SK-N-SH treated with all-trans-retinoic acid at 6 μM for 48 hours (cell line): ENCODE data around the gene ZNF689.

Experiments used
- ATAC-seq: fragments of 200-7000 bp; cut with Tn5 transposase; 3 replicates; pipeline ENCODE4 v1.9.1; 2020; ENCODE audit warnings: mild to moderate bottlenecking, moderate library complexity
- ARNTL ChIP-seq: fragments of 450-650 bp; formaldehyde crosslinking; IDR thresholded peaks from 2 replicates; pipeline ENCODE4 v1.5.0; 2020; ENCODE audit warnings: low read depth, mild to moderate bottlenecking, moderate library complexity, borderline replicate concordance
- BACH2 ChIP-seq: fragments of 250-450 bp; sonication (Bioruptor Pico); IDR thresholded peaks from 2 replicates; pipeline ENCODE4 v1.9.0; 2021; ENCODE audit warnings: mild to moderate bottlenecking, borderline replicate concordance
- CREB5 ChIP-seq: fragments of 250-450 bp; sonication (Bioruptor Pico); IDR thresholded peaks from 2 replicates; pipeline ENCODE4 v1.5.1; 2020; ENCODE audit warnings: low read depth, mild to moderate bottlenecking, moderate library complexity
- CSDC2 ChIP-seq: fragments of 250-450 bp; sonication (Bioruptor Pico); IDR thresholded peaks from 2 replicates; pipeline ENCODE4 v1.5.0; 2020; ENCODE audit warnings: mild to moderate bottlenecking, moderate library complexity
- CSRNP3 ChIP-seq: fragments of 250-450 bp; sonication (Bioruptor Pico); IDR thresholded peaks from 2 replicates; pipeline ENCODE4 v1.5.1; 2021; ENCODE audit warnings: mild to moderate bottlenecking, moderate library complexity
- ESRRG ChIP-seq: fragments of 250-450 bp; sonication (Bioruptor Pico); IDR thresholded peaks from 2 replicates; pipeline ENCODE4 v1.6.1; 2021; ENCODE audit warnings: mild to moderate bottlenecking
- GLIS3 ChIP-seq: fragments of 250-450 bp; sonication (Bioruptor Pico); IDR thresholded peaks from 2 replicates; pipeline ENCODE4 v1.5.0; 2020; ENCODE audit warnings: mild to moderate bottlenecking, moderate library complexity
- ISL1 ChIP-seq: fragments of 250-450 bp; sonication (Bioruptor Pico); IDR thresholded peaks from 2 replicates; pipeline ENCODE4 v2.1.2; 2022; ENCODE audit warnings: mild to moderate bottlenecking, moderate library complexity
- OSR1 ChIP-seq: fragments of 250-450 bp; sonication (Bioruptor Pico); IDR thresholded peaks from 2 replicates; pipeline ENCODE4 v1.8.0; 2022; ENCODE audit warnings: moderate library complexity, mild to moderate bottlenecking, inconsistent platforms
- PATZ1 ChIP-seq: fragments of 250-450 bp; sonication (Bioruptor Pico); IDR thresholded peaks from 2 replicates; pipeline ENCODE4 v1.8.0; 2020; ENCODE audit warnings: mild to moderate bottlenecking, moderate library complexity, borderline replicate concordance
- POU6F1 ChIP-seq: fragments of 250-450 bp; sonication (Bioruptor Pico); IDR thresholded peaks from 2 replicates; pipeline ENCODE4 v1.8.0; 2021; ENCODE audit warnings: low read depth, mild to moderate bottlenecking, moderate library complexity, borderline replicate concordance
- PPARA ChIP-seq: fragments of 250-450 bp; sonication (Bioruptor Pico); IDR thresholded peaks from 2 replicates; pipeline ENCODE4 v1.5.0; 2020; ENCODE audit warnings: mild to moderate bottlenecking, borderline replicate concordance
- RARB ChIP-seq: fragments of 250-450 bp; sonication (Bioruptor Pico); IDR thresholded peaks from 2 replicates; pipeline ENCODE4 v1.8.0; 2021; ENCODE audit warnings: mild to moderate bottlenecking, moderate library complexity
- SNAI2 ChIP-seq: fragments of 250-450 bp; sonication (Bioruptor Pico); IDR thresholded peaks from 2 replicates; pipeline ENCODE4 v1.5.0; 2020; ENCODE audit warnings: mild to moderate bottlenecking, moderate library complexity
- TCF4 ChIP-seq: fragments of 250-450 bp; sonication (Bioruptor Pico); IDR thresholded peaks from 2 replicates; pipeline ENCODE4 v1.8.0; 2021; ENCODE audit warnings: mild to moderate bottlenecking, moderate library complexity, borderline replicate concordance
- TOX ChIP-seq: fragments of 250-450 bp; sonication (Bioruptor Pico); IDR thresholded peaks from 2 replicates; pipeline ENCODE4 v1.8.0; 2021; ENCODE audit warnings: mild to moderate bottlenecking, moderate library complexity, borderline replicate concordance
- ZC3H10 ChIP-seq: fragments of 250-450 bp; sonication (Bioruptor Pico); IDR thresholded peaks from 2 replicates; pipeline ENCODE4 v1.5.1; 2021; ENCODE audit warnings: mild to moderate bottlenecking, moderate library complexity
- ZFP3 ChIP-seq: fragments of 250-450 bp; sonication (Bioruptor Pico); IDR thresholded peaks from 2 replicates; pipeline ENCODE4 v1.5.0; 2020; ENCODE audit warnings: mild to moderate bottlenecking, moderate library complexity
- ZNF565 ChIP-seq: fragments of 450-650 bp; formaldehyde crosslinking; conservative IDR thresholded peaks from 2 replicates; pipeline ENCODE4 v1.5.0; 2020; ENCODE audit warnings: low read depth, mild to moderate bottlenecking, moderate library complexity
- ZNF70 ChIP-seq: fragments of 450-650 bp; formaldehyde crosslinking; IDR thresholded peaks from 2 replicates; pipeline ENCODE4 v1.5.0; 2020; ENCODE audit warnings: mild to moderate bottlenecking, moderate library complexity
- ZNF8 ChIP-seq: fragments of 450-650 bp; formaldehyde crosslinking; IDR thresholded peaks from 2 replicates; pipeline ENCODE4 v1.5.0; 2020; ENCODE audit warnings: mild to moderate bottlenecking, moderate library complexity

The ZNF689 gene

GRCh38 chr16:30620169-30620568 is 10.0 kb upstream of the ZNF689 start (continued):
- TF ChIP-seq CREB5 (CRISPR knock-in tag): no peak
- TF ChIP-seq, all 23 proteins: peak for 0

- no peak for ATAC-seq
- TF ChIP-seq OSR1 (no peak), BACH2 (CRISPR knock-in tag) (no peak), GLIS3 (CRISPR knock-in tag) (no peak), ZC3H10 (CRISPR knock-in tag) (no peak), ESRRG (no peak), ISL1 (CRISPR knock-in tag) (no peak), ZNF565 (CRISPR knock-in tag) (no peak), ZFP3 (no peak), PATZ1 (CRISPR knock-in tag) (no peak), TOX (CRISPR knock-in tag) (no peak), PPARA (CRISPR knock-in tag) (no peak), ARNTL (CRISPR knock-in tag) (no peak)
Measured at GRCh38 chr16:30619638-30620037, 9.4 kb upstream of the ZNF689 start.

GRCh38 chr16:30619202-30619601 is 9.0 kb upstream of the ZNF689 start:
- ATAC-seq: no peak
- no peak for TF ChIP-seq CSRNP3 (CRISPR knock-in tag)
- TF ChIP-seq ZFP3: no peak
- TF ChIP-seq CSDC2 (CRISPR knock-in tag): no peak
- TF ChIP-seq TOX (CRISPR knock-in tag): no peak
- no peak for TF ChIP-seq GLIS3 (CRISPR knock-in tag)
- no peak for TF ChIP-seq SNAI2
- TF ChIP-seq BACH2 (CRISPR knock-in tag): no peak
- no peak for TF ChIP-seq ISL1 (CRISPR knock-in tag)
- no peak for TF ChIP-seq ZNF8
- no peak for TF ChIP-seq ARNTL (CRISPR knock-in tag)
- TF ChIP-seq ZNF70 (CRISPR knock-in tag): no peak
- TF ChIP-seq PPARA (CRISPR knock-in tag): no peak
- no peak for TF ChIP-seq ESRRG
- TF ChIP-seq TCF4 (CRISPR knock-in tag): no peak
- TF ChIP-seq PATZ1 (CRISPR knock-in tag): no peak
- TF ChIP-seq CREB5 (CRISPR knock-in tag): no peak
- TF ChIP-seq POU6F1 (CRISPR knock-in tag): no peak
- TF ChIP-seq OSR1: no peak
- no peak for TF ChIP-seq RARB (CRISPR knock-in tag)
